GM12878 (cell line): ENCODE results near the gene TWIST1. TPM values are rescaled to one million over a fixed set of nuclear protein-coding genes. Genes with fewer than 3 reads are reported as not detected.

Source experiments
- ATAC-seq: fragments of 200-7000 bp; cut with Tn5 transposase; 3 replicates; pipeline ENCODE4 v1.9.1; 2020; ENCODE audit warnings: mild to moderate bottlenecking, moderate library complexity
- BruUV-seq: library from RNA; stranded (reverse); fragments of 400-500 nt; replicated peaks from 2 replicates; lab custom pipeline; 2021; lab: Mats Ljungman, UMichigan
- CTCF ChIA-PET: fragments of 300-600 bp; sonication (Branson Sonifier 250); formaldehyde crosslinking; extraction: SDS; loops from one replicate; lab custom pipeline; 2021; ENCODE audit warnings: inconsistent platforms; lab: Yijun Ruan, JAX
- POLR2A ChIA-PET: fragments of 350-600 bp; formaldehyde crosslinking; extraction: SDS; loops from one replicate; lab custom pipeline; 2021; ENCODE audit warnings: inconsistent platforms; lab: Charles Lee
- RAD21 ChIA-PET: fragments of 300-600 bp; sonication (Branson Sonifier 250); formaldehyde crosslinking; loops from one replicate; lab custom pipeline; 2023; ENCODE audit warnings: antibody characterized with exemption; ENCODE audit not compliant: unreplicated experiment; lab: Charles Lee
- SMC1A ChIA-PET: fragments of 300-600 bp; sonication (Branson Sonifier 250); formaldehyde crosslinking; loops from one replicate; lab custom pipeline; 2023; ENCODE audit not compliant: unreplicated experiment, uncharacterized antibody; lab: Charles Lee
- DNase-seq: peaks from one replicate; pipeline ENCODE4 v3.0.0-alpha.2; 2011; ENCODE audit warnings: low read depth, low spot score
- FAIRE-seq: peaks from 3 replicates; lab custom pipeline; 2011; peaks lifted over from hg19 to GRCh38; lab: Jason Lieb, UNC
- H2AFZ ChIP-seq: 2 replicates; pipeline ENCODE4 v1.6.0; 2011; ENCODE audit warnings: low read depth, low read length, control low read depth; ENCODE audit not compliant: control insufficient read depth
- H3K27ac ChIP-seq: 2 replicates; pipeline ENCODE4 v1.5.1; 2011; ENCODE audit warnings: control low read depth; ENCODE audit not compliant: control insufficient read depth, insufficient read depth
- H3K27me3 ChIP-seq, 2 experiments: replicated peaks in 1 of 2; 2 replicates each; pipeline versions ENCODE4 v1.6.0 to v1.6.1; 2011; ENCODE audit warnings: low read length in 1 of 2; ENCODE audit not compliant: control insufficient read depth in 2 of 2, insufficient read depth in 2 of 2
- H3K36me3 ChIP-seq, 2 experiments: 2 replicates each; pipeline ENCODE4 v1.5.1; 2011; ENCODE audit warnings: low read length in 1 of 2; ENCODE audit not compliant: control insufficient read depth in 2 of 2, insufficient read depth in 2 of 2
- H3K4me1 ChIP-seq: 2 replicates; pipeline ENCODE4 v1.6.1; 2011; ENCODE audit warnings: mild to moderate bottlenecking, low read length, moderate library complexity, mixed read lengths; ENCODE audit not compliant: control insufficient read depth, insufficient read depth
- H3K4me2 ChIP-seq: 2 replicates; pipeline ENCODE4 v1.6.0; 2011; ENCODE audit warnings: control low read depth; ENCODE audit not compliant: control insufficient read depth, insufficient read depth
- H3K4me3 ChIP-seq: fragments of 200-600 bp; sonication (generic); 2 replicates; pipeline ENCODE4 v1.5.1; 2016
- H3K79me2 ChIP-seq: 2 replicates; pipeline ENCODE4 v1.6.0; 2011; ENCODE audit warnings: low read length; ENCODE audit not compliant: control insufficient read depth, insufficient read depth
- H3K9ac ChIP-seq: 2 replicates; pipeline ENCODE4 v1.8.0; 2011; ENCODE audit warnings: low read length, control low read depth, mixed read lengths; ENCODE audit not compliant: control insufficient read depth, insufficient read depth
- H3K9me3 ChIP-seq: replicated peaks from 3 replicates; pipeline ENCODE4 v1.5.1; 2011; ENCODE audit warnings: mild to moderate bottlenecking, low read length; ENCODE audit not compliant: control insufficient read depth, insufficient read depth
- H4K20me1 ChIP-seq: 2 replicates; pipeline ENCODE4 v1.6.0; 2011; ENCODE audit not compliant: control insufficient read depth, insufficient read depth
- NFYB ChIP-seq: IDR thresholded peaks from 2 replicates; pipeline ENCODE4 v1.6.1; 2011; ENCODE audit warnings: low read depth, mild to moderate bottlenecking, low read length, improper control_type of control experiment, moderate library complexity; ENCODE audit not compliant: insufficient read depth
- RAD21 ChIP-seq: IDR thresholded peaks from 2 replicates; pipeline ENCODE4 v1.6.1; 2011; ENCODE audit warnings: mild to moderate bottlenecking, low read depth, low read length, moderate library complexity; ENCODE audit not compliant: insufficient read depth
- RFX5 ChIP-seq: IDR thresholded peaks from 2 replicates; pipeline ENCODE4 v1.6.1; 2011; ENCODE audit warnings: low read depth, low read length, improper control_type of control experiment
- TCF7 ChIP-seq: IDR thresholded peaks from 2 replicates; pipeline ENCODE4 v1.6.1; 2014; ENCODE audit warnings: antibody characterized with exemption, borderline replicate concordance
- WGBS: methylation state at CpG from one replicate; pipeline ENCODE4 v1.1.6; 2016; ENCODE audit warnings: low lambda C conversion rate; ENCODE audit not compliant: insufficient replicate concordance, insufficient coverage; ENCODE audit errors: missing lambda C conversion rate; 5-methylcytosine and 5-hydroxymethylcytosine counted together
- in situ Hi-C: fragments of 300-500 bp; cut with MboI; formaldehyde crosslinking; loops from 9 replicates; pipeline ENCODE4 v1.14.3; 2018; ENCODE audit warnings: mixed read lengths
- intact Hi-C: fragments of 100-400 bp; cut with micrococcal nuclease; formaldehyde crosslinking; loops from one replicate; pipeline ENCODE4 v1.14.2; 2022; ENCODE audit not compliant: unreplicated experiment
- polyA plus RNA-seq, 11 experiments: library from polyadenylated mRNA; depleted of rRNA in 4 of 11; unstranded in 6 of 11; stranded (reverse) in 5 of 11; fragments of >200 nt; fragmentation: Nextera tagmentation in 4 of 11; fragmentation: Illumina TruSeq in 1 of 11; extraction: Ambion mirVana in 4 of 11; extraction: Trizol in 1 of 11; gene quantifications; 1 replicate in 1 of 11; 2 replicates in 10 of 11; pipeline versions ENCODE4 v1.2.1 to v1.2.3, GENCODE V29; 2011 to 2016; ENCODE audit warnings: inconsistent platforms in 2 of 11, missing spikeins in 2 of 11, low read depth in 1 of 11
- total RNA-seq, 4 experiments: library from RNA; depleted of rRNA in 3 of 4; stranded (reverse); fragments of >200 nt in 3 of 4; fragmentation: Illumina TruSeq in 1 of 4; extraction: Trizol in 1 of 4; gene quantifications; 2 replicates each; pipeline versions ENCODE4 v1.2.1 to v1.2.3, GENCODE V29; 2013 to 2021
- TF ChIP-seq, protein P1 (sequence below): fragments of 450-650 bp; IDR thresholded peaks from 2 replicates; pipeline ENCODE4 v1.6.1; 2017; ENCODE audit warnings: low read depth, mild to moderate bottlenecking, moderate library complexity

Gene TWIST1
- total and polyA plus RNA-seq, 10 of the 15 experiments (the other 5 are each of a cell fraction or from before 2014, with no cell fraction given): not detected

DNA sequence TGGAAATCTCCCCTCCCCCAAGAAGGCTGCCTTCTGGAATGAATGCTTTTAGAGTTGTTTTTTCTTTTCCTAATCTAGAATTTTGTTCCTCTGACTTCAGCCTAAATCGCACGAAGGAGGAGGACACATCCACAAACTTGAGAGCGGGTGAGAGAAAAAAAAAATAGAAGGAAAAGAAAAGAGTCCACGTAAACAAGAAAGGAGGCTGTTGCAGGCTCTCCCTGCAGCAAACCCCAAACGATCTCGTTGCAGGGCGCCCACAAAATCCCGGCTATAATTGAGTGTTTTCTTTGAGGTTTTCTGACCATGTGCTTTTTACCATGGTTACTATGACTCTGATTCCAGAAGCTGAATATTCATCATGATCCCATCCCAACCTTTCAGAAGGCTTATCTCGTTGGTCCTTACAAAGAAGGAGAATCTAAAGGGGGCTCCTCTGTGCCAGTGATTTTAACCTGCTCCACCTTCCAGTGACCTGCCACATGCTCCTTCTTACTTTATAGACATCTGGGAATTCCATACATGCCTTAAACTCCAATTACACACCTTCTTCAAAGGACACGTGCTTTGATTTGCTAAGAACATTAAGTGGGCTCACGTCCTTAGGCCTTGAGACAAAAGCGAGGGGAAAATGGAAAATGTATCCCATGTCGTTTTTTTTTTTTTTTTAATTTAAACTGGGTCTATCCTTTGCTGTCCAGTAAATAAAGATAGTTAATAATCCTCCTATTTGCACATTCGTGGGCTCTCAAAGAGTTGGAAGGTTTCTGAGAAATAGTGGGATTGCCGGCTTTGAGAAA is 5.8 kb downstream of the TWIST1 start:
- Histone ChIP-seq H2AFZ (no peak overlapping the region), H3K27me3 (peaks cover 6 to 29% of the 10 kb centered on the region in 2 experiments), H3K9me3 (no peaks in the 10 kb centered on the region; the same call in 2 of the 3 replicates), H3K4me1 (no peaks in the 10 kb centered on the region; the same call in 1 of the 2 replicates), H3K79me2 (no peaks in the 10 kb centered on the region), H3K9ac (no peak overlapping the region), H3K4me3 (no peak overlapping the region), H4K20me1 (no peaks in the 10 kb centered on the region), H3K27ac (no peak overlapping the region), H3K4me2 (no peak overlapping the region), H3K36me3 (no peaks in the 10 kb centered on the region)
- ChIA-PET POLR2A (no interaction called here), SMC1A (no interaction called here), CTCF (no interaction called here), RAD21 (no interaction called here)
- FAIRE-seq (no peak), DNase-seq (no peak), ATAC-seq (no peak)
- no TSS peak for BruUV-seq
- 34% methylated on average over 15 of the region's 15 CpGs for WGBS
- TF ChIP-seq RFX5 (no peak), TCF7 (no peak), NFYB (no peak), RAD21 (no peak)
- TF ChIP-seq, protein P1, sequence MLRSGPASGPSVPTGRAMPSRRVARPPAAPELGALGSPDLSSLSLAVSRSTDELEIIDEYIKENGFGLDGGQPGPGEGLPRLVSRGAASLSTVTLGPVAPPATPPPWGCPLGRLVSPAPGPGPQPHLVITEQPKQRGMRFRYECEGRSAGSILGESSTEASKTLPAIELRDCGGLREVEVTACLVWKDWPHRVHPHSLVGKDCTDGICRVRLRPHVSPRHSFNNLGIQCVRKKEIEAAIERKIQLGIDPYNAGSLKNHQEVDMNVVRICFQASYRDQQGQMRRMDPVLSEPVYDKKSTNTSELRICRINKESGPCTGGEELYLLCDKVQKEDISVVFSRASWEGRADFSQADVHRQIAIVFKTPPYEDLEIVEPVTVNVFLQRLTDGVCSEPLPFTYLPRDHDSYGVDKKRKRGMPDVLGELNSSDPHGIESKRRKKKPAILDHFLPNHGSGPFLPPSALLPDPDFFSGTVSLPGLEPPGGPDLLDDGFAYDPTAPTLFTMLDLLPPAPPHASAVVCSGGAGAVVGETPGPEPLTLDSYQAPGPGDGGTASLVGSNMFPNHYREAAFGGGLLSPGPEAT: no peak
- in situ Hi-C loops (loop anchor here (25.0 kb wide), 1 partner anchor 551 kb away; no protein-coding TSS in a partner anchor), intact Hi-C loops (no loop called here)
